GM12878 (cell line): ENCODE measurements around the gene INCA1. TPM values are rescaled to one million over a fixed set of nuclear protein-coding genes. Genes with fewer than 3 reads are reported as not detected.
A peak's percentile ranks its signal among the peaks of the same experiment; 100 is the strongest.

Experiments
- CEBPB ChIP-seq, 2 experiments: fragments of 150-350 bp in 1 of 2; IDR thresholded peaks; 2 replicates each; pipeline ENCODE4 v1.6.1; 2012 to 2014; ENCODE audit warnings: low read depth in 2 of 2, low read length in 2 of 2, borderline replicate concordance in 1 of 2, inconsistent platforms in 1 of 2
- CEBPZ ChIP-seq: fragments of 150-350 bp; IDR thresholded peaks from 2 replicates; pipeline ENCODE4 v1.6.1; 2016; ENCODE audit warnings: low read depth, low read length
- EGR1 ChIP-seq, 2 experiments: IDR thresholded peaks; 1 replicate in 1 of 2; 2 replicates in 1 of 2; pipeline ENCODE4 v1.6.1; 2011 to 2012; ENCODE audit warnings: low read depth in 2 of 2, low read length in 2 of 2, borderline replicate concordance in 1 of 2, mild to moderate bottlenecking in 1 of 2, moderate library complexity in 1 of 2
- GABPA ChIP-seq: IDR thresholded peaks from 2 replicates; pipeline ENCODE4 v1.6.1; 2014; ENCODE audit warnings: antibody characterized with exemption, low read depth, mild to moderate bottlenecking, inconsistent platforms
- HCFC1 ChIP-seq: fragments of 150-350 bp; IDR thresholded peaks from 2 replicates; pipeline ENCODE4 v1.6.1; 2014; ENCODE audit warnings: low read length
- JUNB ChIP-seq: IDR thresholded peaks from 2 replicates; pipeline ENCODE4 v1.6.1; 2016; ENCODE audit warnings: antibody characterized with exemption, mild to moderate bottlenecking
- MAX ChIP-seq: IDR thresholded peaks from 2 replicates; pipeline ENCODE4 v1.6.1; 2012; ENCODE audit warnings: low read depth, low read length, improper control_type of control experiment
- MEF2A ChIP-seq: IDR thresholded peaks from 2 replicates; pipeline ENCODE4 v1.6.1; 2011; ENCODE audit warnings: low read depth, mild to moderate bottlenecking, low read length, moderate library complexity; ENCODE audit not compliant: insufficient read depth
- NFIC ChIP-seq: IDR thresholded peaks from 2 replicates; pipeline ENCODE4 v1.6.1; 2012; ENCODE audit warnings: low read depth, mild to moderate bottlenecking, inconsistent platforms, low read length, moderate library complexity
- NFXL1 ChIP-seq: fragments of 450-650 bp; IDR thresholded peaks from 2 replicates; pipeline ENCODE4 v1.6.1; 2017; ENCODE audit warnings: antibody characterized with exemption, mild to moderate bottlenecking, borderline replicate concordance
- PAX8 ChIP-seq: fragments of 450-650 bp; IDR thresholded peaks from 2 replicates; pipeline ENCODE4 v1.6.1; 2017; ENCODE audit warnings: mild to moderate bottlenecking, moderate library complexity
- POLR2AphosphoS2 ChIP-seq: IDR thresholded peaks from 2 replicates; pipeline ENCODE4 v1.6.1; 2011; ENCODE audit warnings: low read depth, mild to moderate bottlenecking, low read length, improper control_type of control experiment, moderate library complexity
- SMAD5 ChIP-seq: IDR thresholded peaks from 2 replicates; pipeline ENCODE4 v1.6.1; 2016; ENCODE audit warnings: antibody characterized with exemption, low read depth
- SREBF2 ChIP-seq: IDR thresholded peaks from 2 replicates; pipeline ENCODE4 v1.6.1; 2012; ENCODE audit warnings: mild to moderate bottlenecking, low read length
- SUPT20H ChIP-seq: IDR thresholded peaks from 2 replicates; pipeline ENCODE4 v1.6.1; 2011; ENCODE audit warnings: low read depth, mild to moderate bottlenecking, low read length, moderate library complexity, borderline replicate concordance; ENCODE audit not compliant: control insufficient read depth
- TARDBP ChIP-seq: IDR thresholded peaks from 2 replicates; pipeline ENCODE4 v1.6.1; 2016; ENCODE audit warnings: borderline replicate concordance
- ZBED1 ChIP-seq: IDR thresholded peaks from 2 replicates; pipeline ENCODE4 v1.6.1; 2016; ENCODE audit warnings: borderline replicate concordance
- ZSCAN29 ChIP-seq: fragments of 450-650 bp; IDR thresholded peaks from 2 replicates; pipeline ENCODE4 v1.6.1; 2017; ENCODE audit warnings: mild to moderate bottlenecking, moderate library complexity
- ZZZ3 ChIP-seq: IDR thresholded peaks from 2 replicates; pipeline ENCODE4 v1.6.1; 2011; ENCODE audit warnings: low read depth; ENCODE audit not compliant: control insufficient read depth, insufficient read length
- polyA plus RNA-seq, 11 experiments: library from polyadenylated mRNA; depleted of rRNA in 4 of 11; unstranded in 6 of 11; stranded (reverse) in 5 of 11; fragments of >200 nt; fragmentation: Nextera tagmentation in 4 of 11; fragmentation: Illumina TruSeq in 1 of 11; extraction: Ambion mirVana in 4 of 11; extraction: Trizol in 1 of 11; gene quantifications; 1 replicate in 1 of 11; 2 replicates in 10 of 11; pipeline versions ENCODE4 v1.2.1 to v1.2.3, GENCODE V29; 2011 to 2016; ENCODE audit warnings: inconsistent platforms in 2 of 11, missing spikeins in 2 of 11, low read depth in 1 of 11
- total RNA-seq, 4 experiments: library from RNA; depleted of rRNA in 3 of 4; stranded (reverse); fragments of >200 nt in 3 of 4; fragmentation: Illumina TruSeq in 1 of 4; extraction: Trizol in 1 of 4; gene quantifications; 2 replicates each; pipeline versions ENCODE4 v1.2.1 to v1.2.3, GENCODE V29; 2013 to 2021
- TF ChIP-seq, protein P1 (sequence below): fragments of 450-650 bp; conservative IDR thresholded peaks from 2 replicates; pipeline ENCODE4 v1.6.1; 2017; ENCODE audit warnings: mild to moderate bottlenecking, moderate library complexity
- TF ChIP-seq, protein P2 (sequence below): fragments of 450-650 bp; IDR thresholded peaks from 2 replicates; pipeline ENCODE4 v1.6.1; 2017; ENCODE audit warnings: mild to moderate bottlenecking, low read depth, inconsistent platforms; ENCODE audit not compliant: poor library complexity, severe bottlenecking

The INCA1 gene
- total and polyA plus RNA-seq, 10 of the 15 experiments (the other 5 are each of a cell fraction or from before 2014, with no cell fraction given): 0.19 to 1.8 (median 0.45) TPM

DNA sequence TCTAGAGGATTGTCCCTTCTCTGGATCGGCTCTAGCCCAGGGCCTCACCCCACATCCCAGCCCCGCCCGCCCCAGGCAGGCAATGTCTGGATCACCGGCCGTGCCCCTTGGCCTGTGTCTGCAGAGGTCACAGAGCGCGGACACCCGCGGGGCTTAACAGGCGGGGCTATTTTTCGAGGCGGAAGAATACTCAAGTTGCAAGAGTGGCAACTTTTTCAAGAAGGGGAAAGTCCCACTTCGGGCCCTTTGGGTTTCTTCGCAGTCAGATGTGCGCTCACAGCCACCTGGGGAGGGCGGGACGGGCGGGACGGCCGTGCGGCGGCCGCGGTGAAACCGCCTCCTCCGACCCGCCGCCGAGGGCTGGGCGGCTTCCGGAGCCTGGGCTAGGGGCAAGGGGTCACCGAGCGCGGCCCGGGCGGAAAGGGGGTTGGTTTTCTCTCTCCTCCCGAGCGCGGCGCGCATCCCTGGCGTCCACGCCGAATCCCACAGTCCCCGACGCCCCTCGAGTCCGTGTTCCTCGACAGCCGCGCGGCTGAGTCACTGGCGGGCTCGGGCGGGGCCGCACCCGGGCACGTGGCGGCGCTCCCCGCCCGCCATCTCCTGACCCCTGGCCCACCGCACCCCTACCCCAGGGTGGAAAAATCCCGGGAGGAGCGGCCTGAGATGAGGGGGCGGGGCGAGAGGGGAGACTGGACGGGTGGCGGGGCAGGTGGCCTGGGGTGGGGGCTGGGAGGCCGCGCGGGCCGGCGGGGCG lies 47.8 kb downstream of the INCA1 start (continued):
- TF ChIP-seq NFXL1 (no peak), POLR2AphosphoS2 (peak; percentile 58; the same call in 1 of the 2 replicates), JUNB (no peak), MEF2A (0 out of 2 replicates have a peak, but pooled peaks have one; percentile 32), EGR1 (IDR thresholded peaks at IDR 0.05; ENCODE audit: borderline replicate concordance in 1 of 2, low read depth in 2 of 2, low read length in 2 of 2) (0 out of 3 replicates have a peak, but pooled peaks of 1 of the 2 experiments have one; percentile 19), TARDBP (no peak; the same call in 1 of the 2 replicates), SUPT20H (no peak), PAX8 (no peak), HCFC1 (peak; percentile 11), ZBED1 (no peak), CEBPZ (no peak), SREBF2 (no peak), SMAD5 (peak; percentile 68; the same call in 1 of the 2 replicates), CEBPB (IDR thresholded peaks at IDR 0.05; ENCODE audit: borderline replicate concordance in 1 of 2, low read depth in 2 of 2, low read length in 2 of 2) (no peak), ZSCAN29 (no peak), GABPA (no peak), NFIC (no peak), MAX (no peak; the same call in none of the 2 replicates), ZZZ3 (no peak)
- TF ChIP-seq, protein P1, sequence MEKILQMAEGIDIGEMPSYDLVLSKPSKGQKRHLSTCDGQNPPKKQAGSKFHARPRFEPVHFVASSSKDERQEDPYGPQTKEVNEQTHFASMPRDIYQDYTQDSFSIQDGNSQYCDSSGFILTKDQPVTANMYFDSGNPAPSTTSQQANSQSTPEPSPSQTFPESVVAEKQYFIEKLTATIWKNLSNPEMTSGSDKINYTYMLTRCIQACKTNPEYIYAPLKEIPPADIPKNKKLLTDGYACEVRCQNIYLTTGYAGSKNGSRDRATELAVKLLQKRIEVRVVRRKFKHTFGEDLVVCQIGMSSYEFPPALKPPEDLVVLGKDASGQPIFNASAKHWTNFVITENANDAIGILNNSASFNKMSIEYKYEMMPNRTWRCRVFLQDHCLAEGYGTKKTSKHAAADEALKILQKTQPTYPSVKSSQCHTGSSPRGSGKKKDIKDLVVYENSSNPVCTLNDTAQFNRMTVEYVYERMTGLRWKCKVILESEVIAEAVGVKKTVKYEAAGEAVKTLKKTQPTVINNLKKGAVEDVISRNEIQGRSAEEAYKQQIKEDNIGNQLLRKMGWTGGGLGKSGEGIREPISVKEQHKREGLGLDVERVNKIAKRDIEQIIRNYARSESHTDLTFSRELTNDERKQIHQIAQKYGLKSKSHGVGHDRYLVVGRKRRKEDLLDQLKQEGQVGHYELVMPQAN: no peak
- TF ChIP-seq, protein P2, sequence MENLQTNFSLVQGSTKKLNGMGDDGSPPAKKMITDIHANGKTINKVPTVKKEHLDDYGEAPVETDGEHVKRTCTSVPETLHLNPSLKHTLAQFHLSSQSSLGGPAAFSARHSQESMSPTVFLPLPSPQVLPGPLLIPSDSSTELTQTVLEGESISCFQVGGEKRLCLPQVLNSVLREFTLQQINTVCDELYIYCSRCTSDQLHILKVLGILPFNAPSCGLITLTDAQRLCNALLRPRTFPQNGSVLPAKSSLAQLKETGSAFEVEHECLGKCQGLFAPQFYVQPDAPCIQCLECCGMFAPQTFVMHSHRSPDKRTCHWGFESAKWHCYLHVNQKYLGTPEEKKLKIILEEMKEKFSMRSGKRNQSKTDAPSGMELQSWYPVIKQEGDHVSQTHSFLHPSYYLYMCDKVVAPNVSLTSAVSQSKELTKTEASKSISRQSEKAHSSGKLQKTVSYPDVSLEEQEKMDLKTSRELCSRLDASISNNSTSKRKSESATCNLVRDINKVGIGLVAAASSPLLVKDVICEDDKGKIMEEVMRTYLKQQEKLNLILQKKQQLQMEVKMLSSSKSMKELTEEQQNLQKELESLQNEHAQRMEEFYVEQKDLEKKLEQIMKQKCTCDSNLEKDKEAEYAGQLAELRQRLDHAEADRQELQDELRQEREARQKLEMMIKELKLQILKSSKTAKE: no peak
